Measurements from ENCODE around the gene KMT5C.

KMT5C gene

GRCh38 chr19:55389386-55390317, 50.0 kb downstream of the KMT5C start:
- no peak for DNase-seq

GRCh38 chr19:55390461-55390880, 50.8 kb downstream of the KMT5C start:
- DNase-seq, result no peak

GRCh38 chr19:55391191-55391670, 51.6 kb downstream of the KMT5C start:
- no peak for DNase-seq

- DNase-seq, result no peak
These were observed 52.3 kb downstream of the KMT5C start for GRCh38 chr19:55391702-55392615.

- no peak for DNase-seq
These were observed 53.4 kb downstream of the KMT5C start for GRCh38 chr19:55392820-55393761.

Data from NCI-H345 (cell line).